Measurements from ENCODE around the gene PDE4DIP.
"Not testable (repeated sequence)": the region's sequence is repeated elsewhere in the genome, so short reads cannot be mapped to it uniquely, and the experiment has no call there.

PDE4DIP gene

DNA sequence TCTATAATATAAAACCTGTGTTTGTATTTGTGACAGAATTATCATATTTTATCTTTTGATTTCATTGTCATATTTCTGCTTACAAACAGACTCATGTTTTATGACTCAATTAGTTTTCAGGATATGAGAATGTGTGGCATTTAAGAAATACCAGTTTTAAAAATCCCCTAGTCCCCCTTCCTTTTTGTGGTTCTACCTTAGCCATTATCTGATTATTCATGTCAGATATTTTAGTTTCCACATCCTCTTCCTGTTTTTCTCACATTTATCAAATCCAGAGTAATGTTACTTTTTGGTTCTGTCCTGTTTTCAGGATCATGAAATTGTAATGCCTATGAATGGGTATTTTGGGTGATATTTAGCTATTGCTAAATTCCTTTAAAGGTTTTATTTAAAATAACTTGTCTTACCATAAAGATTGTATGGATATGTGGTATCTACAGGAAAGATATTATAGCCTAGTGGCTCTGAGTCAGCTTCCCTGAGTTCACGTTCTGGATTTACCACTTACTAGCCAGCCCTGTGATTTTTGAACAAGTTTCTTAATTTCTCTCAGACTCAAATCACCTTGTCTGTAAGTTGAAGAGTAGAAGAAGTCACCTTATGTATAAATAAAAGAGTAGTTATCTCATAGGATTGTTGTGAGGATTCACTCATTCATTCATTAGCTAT, 131.8 kb downstream of the PDE4DIP start:
- DNase-seq (ENCODE audit: low spot score): not testable (repeated sequence)

DNA sequence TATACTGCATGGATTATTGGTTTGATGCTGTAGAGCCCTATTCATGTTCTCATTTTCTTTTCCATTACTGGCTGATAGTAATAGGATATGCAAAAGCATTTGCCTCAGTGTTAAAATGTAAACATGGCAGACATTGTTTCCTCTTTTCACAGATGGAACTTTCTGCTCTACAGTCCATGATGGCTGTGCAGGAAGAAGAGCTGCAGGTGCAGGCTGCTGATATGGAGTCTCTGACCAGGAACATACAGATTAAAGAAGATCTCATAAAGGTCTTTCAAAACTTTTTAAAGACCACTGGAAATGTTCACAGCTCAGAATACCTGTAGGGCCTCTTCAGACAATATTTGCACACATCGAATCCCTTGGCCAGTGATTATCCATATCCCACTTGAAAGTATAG, 133.6 kb downstream of the PDE4DIP start:
- not testable (repeated sequence) for DNase-seq (ENCODE audit: low spot score)

DNA sequence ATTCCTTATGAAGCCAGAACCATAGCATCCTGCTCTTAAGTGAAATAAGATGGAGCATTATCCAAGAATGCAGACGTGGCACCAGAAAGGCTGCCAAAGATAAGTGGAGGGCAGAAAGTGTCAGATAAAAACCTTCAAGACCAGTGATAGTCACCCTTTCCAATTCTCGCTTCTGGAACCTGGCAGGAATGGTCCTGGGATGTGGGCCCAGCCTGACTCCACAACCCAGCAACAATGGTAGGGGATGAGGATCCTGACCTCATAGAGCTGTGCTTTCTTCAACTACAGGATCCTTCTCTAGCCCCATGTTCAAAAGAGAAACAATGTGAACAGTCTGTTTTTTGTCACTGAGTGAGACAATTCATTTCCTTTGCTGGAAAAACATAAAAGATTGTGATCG, 145.2 kb downstream of the PDE4DIP start:
- DNase-seq (ENCODE audit: low spot score): not testable (repeated sequence)

DNA sequence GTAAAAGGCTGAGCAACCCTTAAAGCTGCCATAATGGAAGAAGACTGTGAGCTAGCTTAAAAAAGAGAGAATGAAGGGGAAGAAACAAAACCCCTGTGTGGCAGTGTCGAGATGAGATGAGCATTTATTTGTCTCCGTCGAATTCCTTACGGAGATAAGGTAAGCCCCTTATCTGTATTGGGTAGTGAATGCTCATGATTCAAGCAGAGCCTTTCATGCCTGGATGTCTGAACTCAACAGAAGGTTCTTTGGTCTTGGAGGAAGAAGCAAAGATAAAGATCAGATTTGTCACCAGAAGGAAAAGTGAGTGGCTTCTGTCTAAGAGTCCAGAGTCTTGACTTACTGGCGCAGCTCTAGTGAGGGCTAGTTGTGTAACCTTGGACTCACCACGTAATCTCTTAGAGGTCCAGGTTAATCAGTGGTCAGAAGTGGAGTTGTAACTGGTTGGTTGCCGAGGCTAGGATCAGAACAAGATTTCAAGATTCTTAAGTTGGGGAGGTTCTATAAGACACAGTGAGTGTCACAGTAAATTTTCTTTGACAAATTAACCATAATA, 146.1 kb downstream of the PDE4DIP start:
- DNase-seq (ENCODE audit: low spot score): not testable (repeated sequence)

DNA sequence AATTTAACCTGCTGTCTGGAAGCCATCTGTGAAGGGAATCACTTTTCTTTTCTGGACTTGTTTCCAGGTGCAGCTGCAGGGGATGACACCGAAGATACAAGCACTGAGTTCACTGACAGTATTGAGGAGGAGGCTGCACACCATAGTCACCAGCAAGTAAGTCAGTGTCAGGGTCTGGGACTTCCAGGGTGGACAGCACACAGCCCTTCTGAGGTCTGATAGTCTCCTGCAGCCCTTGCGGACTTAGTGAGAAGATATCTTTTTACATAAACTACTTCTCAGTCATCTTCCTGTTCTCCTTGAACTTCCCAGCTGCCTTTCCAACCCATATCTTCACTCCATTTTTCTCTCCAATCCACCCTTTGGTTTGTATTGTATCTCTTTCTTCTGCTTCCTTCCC, 147.6 kb downstream of the PDE4DIP start:
- not testable (repeated sequence) for DNase-seq (ENCODE audit: low spot score)

DNA sequence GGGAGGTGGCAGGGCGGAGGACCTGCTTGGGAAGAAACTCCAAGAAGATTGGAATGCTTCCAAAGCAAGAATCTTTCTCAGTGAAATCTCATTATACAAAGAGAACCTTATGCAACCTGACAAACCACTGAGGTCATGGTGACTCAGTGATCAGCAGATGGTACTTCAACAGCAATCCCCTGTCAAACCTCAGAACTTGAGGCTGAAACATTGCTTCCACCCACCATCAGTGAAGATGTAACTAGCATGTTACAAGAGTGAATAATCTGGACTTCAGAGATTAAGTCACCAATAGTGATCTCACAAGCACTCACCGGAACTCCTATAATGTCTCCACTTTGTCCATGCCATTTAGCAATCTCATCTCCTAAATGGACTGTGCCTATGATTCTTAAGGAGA, 148.1 kb downstream of the PDE4DIP start:
- DNase-seq (ENCODE audit: low spot score): not testable (repeated sequence)

DNA sequence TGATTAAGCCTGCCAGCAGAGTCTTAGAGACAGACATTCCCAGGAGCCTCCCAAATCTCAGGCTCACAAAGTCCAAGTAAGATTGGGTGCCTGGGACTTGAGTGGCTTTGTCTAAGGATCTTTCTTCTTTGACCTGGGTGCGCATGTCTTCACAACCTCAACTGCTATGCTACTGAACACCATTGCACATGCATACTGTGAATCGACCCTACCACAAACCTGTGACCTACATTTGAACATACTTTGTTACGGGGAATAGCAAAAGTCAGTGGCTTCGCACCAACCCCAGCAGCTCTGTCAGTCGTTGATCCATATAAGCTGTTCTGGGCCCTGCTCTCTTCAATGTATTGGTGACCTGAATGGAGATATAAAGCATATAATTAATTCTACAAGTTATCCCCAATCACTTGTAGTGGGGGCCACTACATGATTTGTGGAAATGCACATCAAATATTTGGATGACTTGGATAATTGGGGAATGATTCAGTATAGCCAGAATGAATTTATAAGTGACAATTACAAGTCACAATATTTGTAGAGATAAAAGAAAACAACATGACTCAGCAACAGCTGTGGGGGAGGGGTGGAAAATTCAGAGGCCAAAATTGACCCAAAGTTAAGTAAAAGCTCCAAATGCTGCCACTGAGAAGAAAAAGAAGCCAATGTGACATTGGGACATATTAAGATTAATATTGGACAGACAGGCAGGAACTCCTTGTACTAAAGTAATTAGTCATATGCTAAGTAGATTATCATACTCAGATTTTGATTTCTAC, 152.4 kb downstream of the PDE4DIP start:
- DNase-seq (ENCODE audit: low spot score): not testable (repeated sequence)

DNA sequence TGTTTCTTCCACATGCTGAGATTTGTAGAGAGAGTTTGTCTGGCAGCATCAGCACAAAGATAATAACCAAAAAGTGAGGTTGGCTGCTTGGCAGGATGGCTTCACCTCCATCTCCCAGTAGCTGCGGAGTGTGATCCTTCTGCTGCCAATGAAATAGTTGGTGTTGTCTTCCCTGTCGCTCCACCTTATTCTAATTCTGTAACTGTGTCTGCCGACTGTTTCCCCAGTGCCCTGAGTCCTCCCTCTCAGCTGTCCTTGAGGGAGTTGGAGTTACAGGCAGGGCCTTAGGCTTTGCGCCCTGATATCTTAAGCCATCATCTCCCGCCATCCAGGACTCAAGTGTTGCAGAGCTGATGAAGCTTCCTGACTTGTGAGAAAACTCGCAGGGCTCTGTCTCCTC, 153.2 kb downstream of the PDE4DIP start:
- DNase-seq (ENCODE audit: low spot score): not testable (repeated sequence)

DNA sequence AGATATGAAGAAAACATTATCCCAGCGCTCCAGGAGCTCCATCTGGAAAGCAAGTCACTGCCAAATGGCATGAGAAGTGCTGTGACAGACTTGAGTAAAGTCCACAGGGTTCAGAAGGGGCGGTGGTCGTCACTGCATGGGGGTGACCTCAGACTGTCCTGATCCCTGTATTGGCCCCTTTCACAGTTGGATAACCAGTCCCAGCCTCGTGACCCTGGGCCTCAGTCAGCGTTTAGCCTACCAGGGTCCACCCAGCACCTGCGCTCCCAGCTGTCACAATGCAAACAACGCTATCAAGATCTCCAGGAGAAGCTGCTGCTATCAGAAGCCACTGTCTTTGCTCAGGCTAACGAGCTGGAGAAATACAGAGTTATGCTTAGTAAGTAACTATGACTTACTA, 158.4 kb downstream of the PDE4DIP start:
- DNase-seq (ENCODE audit: low spot score): not testable (repeated sequence)

DNA sequence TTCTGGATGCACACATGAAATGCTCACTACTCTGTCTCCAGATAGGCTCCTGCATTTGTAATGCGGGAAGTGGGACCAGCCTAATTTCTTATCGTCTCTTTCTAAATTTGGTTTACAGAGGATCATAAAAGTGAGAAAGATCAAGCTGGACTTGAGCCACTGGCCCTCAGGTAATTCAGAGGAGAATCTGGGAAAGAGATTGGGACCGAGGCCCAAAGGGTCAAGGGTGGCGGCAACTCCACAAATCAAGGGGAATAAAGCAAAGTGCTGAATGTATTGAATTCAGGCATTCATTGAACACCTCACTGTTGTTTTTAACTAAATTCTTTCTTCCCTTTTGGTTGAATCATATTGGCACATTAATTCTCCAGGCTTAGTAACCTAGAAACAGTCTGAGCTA, 164.1 kb downstream of the PDE4DIP start:
- DNase-seq (ENCODE audit: low spot score): not testable (repeated sequence)

DNA sequence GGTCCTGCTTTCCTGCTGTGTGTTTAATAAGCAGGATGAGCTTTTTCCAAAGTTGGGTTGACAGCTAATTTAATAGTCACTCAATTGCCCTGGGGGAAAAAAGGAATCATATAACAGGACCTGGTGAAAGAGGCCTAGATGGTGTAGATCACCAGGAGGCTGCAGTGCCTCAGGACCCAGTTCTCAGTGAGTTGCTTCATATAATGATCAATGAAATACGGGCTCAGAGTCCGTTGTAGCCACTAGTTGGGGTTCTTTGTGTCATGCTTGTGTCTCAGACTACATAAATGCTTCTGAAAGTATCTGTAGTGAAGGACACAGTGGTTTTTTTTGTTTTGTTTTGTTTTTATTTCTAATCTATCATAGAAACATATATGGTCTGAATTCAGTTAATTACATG, 164.5 kb downstream of the PDE4DIP start:
- DNase-seq (ENCODE audit: low spot score): not testable (repeated sequence)

DNA sequence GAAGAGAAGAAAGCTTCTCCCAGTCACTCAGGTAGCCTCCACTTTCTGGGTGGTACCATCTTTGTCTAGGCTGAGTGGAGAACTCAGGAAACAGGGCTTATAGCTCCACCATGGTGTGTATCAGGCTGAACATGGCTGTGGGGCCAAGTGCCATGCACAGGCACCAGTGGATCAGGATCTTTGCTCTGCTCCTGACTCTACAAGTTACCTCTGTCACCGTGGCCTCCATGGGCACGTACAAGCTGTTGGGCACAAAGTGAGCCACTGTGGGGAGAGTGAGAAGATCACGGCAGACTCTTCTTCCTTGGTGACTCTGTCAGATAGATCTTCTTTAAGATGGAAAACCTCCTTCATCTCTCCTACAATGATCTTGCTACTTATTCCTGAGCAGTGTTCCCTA, 165.5 kb downstream of the PDE4DIP start:
- not testable (repeated sequence) for DNase-seq (ENCODE audit: low spot score)

DNA sequence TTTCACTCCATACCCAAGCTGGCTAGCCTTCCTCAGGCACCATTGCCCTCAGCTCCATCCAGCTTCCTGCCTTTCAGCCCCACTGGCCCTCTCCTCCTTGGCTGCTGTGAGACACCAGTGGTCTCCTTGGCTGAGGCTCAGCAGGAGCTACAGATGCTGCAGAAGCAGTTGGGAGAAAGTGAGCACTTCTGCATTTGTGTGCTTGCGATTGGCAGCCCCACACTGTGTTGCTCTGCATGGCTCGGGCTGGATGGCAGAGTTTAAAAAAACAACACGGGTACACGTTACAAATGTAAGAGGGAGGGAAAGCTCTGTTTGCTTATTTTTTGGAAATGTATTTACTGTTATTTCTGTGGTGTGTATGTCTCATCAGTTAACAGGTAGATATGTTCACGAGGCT, 168.4 kb downstream of the PDE4DIP start:
- not testable (repeated sequence) for DNase-seq (ENCODE audit: low spot score)

DNA sequence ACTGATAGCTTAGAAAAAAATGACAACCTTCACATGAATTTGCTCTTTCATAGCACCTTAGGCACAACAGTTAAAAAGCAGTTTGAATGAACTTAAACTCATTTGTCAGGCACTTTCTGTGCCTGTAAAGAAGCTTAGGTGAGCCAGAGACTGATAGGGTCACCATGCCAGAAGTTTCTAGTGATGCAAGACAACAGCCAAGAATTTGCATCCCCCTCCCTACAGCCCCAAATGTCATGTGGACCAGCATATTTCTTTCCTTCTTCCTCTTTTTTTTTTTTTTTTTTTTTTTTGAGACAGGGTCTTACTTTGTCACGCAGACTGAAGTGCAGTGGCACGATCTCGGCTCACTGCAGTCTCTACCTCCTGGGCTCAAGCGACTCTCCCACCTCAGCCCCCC, 169.3 kb downstream of the PDE4DIP start:
- DNase-seq (ENCODE audit: low spot score): not testable (repeated sequence)

DNA sequence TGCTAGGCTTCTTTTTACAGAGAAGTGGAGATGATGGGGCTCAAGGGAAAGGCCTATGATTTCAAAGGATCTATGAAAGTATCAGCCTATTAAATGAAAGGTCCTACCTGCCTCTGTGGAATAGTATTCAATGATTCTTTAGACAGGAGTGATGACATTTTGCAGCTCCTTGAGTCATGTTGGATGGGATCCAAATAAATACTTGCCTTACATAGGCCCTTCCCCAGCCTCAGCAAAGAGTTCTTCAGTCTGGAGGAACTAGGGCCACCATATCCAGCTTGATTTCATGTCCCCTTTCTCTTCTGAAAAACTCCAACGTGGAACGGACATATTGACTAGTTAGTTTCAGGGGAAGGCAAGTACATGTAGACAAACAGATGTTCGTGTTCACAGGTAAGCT, 171.3 kb downstream of the PDE4DIP start:
- not testable (repeated sequence) for DNase-seq (ENCODE audit: low spot score)

DNA sequence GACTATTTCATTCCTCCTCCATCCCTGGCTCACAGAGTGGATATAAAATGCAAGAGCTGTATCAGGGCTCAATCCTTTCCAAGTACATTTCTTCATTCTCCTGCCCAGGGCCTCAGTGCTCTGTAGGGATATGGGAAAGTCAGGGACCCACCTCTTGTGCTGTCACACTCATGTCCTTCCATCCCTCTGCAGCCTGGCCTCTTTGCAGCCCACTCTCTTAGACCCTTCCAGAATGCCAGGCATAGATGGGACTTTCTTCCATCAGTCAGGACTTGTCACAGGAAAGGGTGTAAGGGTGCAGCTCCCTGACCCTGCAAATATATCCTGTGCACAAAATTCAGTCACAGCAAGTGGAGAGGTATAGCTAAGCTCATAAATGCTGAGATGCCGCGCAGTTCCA, 172.4 kb downstream of the PDE4DIP start:
- not testable (repeated sequence) for DNase-seq (ENCODE audit: low spot score)

DNA sequence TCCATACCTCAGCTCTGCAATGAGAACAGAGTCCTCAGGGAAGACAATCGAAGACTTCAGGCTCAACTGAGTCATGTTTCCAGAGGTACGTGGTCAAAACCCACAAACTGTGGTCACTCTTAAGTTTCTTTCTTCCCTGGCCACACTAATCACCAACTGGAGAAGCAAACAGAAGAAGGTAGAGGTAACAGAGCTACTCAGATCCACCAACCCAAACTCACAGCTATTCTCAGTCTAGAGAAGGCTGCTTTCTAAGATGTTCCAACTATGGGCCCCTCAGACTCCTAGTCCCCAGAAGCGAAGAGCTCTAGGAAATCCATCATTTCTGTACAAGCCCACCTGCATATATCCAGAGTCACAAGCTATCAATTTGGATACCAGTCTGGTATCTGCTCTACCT, 174.3 kb downstream of the PDE4DIP start:
- not testable (repeated sequence) for DNase-seq (ENCODE audit: low spot score)

DNA sequence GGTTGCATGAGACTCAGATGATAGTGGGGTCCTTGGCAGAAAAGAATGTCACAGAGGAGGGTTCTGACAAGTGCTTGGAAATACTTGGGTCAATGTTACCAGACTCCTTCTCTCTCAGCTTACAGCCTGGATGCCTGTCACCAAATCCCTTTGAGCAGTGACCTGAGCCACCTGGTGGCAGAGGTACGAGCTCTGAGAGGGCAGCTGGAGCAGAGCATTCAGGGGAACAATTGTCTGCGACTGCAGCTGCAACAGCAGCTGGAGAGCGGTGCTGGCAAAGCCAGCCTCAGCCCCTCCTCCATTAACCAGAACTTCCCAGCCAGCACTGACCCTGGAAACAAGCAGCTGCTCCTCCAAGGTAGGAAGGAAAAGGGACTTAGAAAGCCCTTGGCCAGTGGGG, 180.1 kb downstream of the PDE4DIP start:
- not testable (repeated sequence) for DNase-seq (ENCODE audit: low spot score)

DNA sequence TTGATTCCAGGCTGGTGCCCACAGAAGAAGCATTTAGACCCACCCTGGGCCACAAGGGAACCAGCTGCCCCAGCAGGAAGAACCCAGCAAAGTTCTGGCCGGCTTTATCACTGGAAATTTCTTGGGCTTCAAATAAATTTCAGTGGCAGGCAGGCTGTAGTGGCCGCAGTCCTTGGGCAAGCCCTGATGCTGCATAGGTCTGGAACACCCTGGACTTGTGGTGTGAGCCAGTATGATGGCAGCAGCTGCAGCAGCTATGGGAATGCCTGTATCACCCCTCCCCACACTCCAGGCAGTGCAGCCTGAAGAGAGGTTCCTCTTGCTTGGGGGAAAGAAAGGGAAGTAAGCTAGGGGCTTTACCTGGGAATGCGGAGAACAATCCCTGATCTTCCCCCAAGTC, 189.7 kb downstream of the PDE4DIP start:
- DNase-seq (ENCODE audit: low spot score): not testable (repeated sequence)

DNA sequence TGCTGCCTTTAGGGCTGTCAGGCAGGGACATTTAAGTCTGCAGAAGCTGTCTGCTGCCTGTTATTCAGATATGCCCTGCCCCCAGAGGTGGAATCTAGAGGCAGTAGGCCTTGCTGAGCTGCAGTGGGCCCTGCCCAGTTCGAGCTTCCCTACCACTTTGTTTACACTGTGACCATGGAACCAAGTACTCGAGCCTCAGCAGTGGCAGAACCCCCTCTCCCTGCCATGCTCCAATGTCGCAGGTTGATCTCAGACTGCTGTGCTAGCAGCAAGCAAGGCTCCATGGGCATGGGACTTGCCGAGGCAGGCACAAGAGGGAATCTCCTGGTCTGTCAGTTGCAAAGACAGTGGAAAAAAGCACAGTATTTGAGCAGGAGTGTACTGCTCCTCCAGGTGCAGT, 198.8 kb downstream of the PDE4DIP start:
- DNase-seq (ENCODE audit: low spot score): not testable (repeated sequence)

DNA sequence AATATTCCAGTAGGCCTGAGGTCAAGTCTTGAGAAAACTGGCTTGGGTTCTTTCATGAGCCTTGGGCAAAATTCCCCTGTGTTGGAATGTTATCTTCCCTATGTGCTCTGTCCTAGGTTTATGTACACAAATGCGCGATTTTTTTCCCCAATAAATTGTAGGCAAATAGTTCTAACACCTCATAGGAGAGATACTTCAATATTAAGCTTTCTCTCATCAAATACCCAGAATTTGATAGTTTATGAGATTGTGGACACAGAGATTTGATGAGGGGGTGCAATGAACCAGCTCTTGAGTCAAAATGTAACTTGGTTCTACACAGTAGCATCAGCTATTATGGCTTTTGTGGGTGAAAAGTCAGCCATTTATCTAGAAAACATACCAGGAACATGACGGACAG, 220.4 kb downstream of the PDE4DIP start:
- DNase-seq (ENCODE audit: low spot score): not testable (repeated sequence)

DNA sequence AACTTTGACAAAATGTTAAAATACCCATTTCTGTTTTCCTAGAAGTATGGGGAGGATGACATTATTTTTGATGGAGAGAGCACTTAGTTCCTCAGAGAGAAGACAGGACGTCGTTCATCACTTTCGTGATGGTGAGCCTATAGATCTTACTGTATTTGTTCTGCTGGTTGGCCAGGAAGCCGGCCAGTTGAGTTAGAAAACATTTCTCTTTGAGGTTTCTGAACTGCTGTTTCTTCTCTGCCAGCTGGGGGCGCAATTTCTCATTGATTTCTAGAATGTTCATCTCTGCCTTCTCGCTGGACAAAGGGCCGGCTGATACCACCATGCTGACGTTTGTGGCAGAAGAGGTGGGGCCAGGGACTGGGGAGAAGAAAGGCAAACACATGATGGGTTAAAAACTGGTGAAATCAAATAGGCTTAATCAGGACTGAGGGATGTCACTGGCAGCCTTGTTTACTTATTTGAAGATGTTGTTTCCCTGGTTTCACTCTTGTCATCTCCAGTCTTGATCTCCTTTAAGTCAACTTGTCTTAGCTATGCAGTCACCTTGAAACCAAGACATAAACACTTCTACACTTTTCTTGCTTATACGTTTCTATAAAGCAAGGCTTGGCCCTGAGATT, 231.4 kb downstream of the PDE4DIP start:
- not testable (repeated sequence) for DNase-seq (ENCODE audit: low spot score)
